ENCODE data around the gene XG.
A peak's percentile ranks its signal among the peaks of the same experiment; 100 is the strongest.
"Not testable (repeated sequence)": the region's sequence is repeated elsewhere in the genome, so short reads cannot be mapped to it uniquely, and the experiment has no call there.

The XG gene

GRCh38 chrX:2781698-2782097, 29.9 kb downstream of the XG start:
- no peak for DNase-seq

GRCh38 chrX:2782171-2782570, 30.3 kb downstream of the XG start:
- no peak for DNase-seq

- DNase-seq: no peak
These were observed 30.9 kb downstream of the XG start for GRCh38 chrX:2782778-2783177.

- DNase-seq: no peak
These were observed 32.2 kb downstream of the XG start for GRCh38 chrX:2784026-2784425.

- DNase-seq: no peak
These were observed 33.7 kb downstream of the XG start for GRCh38 chrX:2785538-2785937.

GRCh38 chrX:2788980-2789379, 37.1 kb downstream of the XG start:
- no peak for DNase-seq

GRCh38 chrX:2789569-2789968, 37.7 kb downstream of the XG start:
- no peak for DNase-seq

- DNase-seq: no peak
These were observed 41.9 kb downstream of the XG start for GRCh38 chrX:2793752-2794151.

- DNase-seq: no peak
These were observed 42.5 kb downstream of the XG start for GRCh38 chrX:2794336-2794735.

GRCh38 chrX:2796808-2797207, 45.0 kb downstream of the XG start:
- peak; percentile 2 to 35 for DNase-seq

GRCh38 chrX:2799369-2799768, 47.5 kb downstream of the XG start:
- DNase-seq: no peak

GRCh38 chrX:2799980-2800379, 48.1 kb downstream of the XG start:
- not testable (repeated sequence) for DNase-seq

- DNase-seq: no peak
These were observed 49.4 kb downstream of the XG start for GRCh38 chrX:2801223-2801622.

- not testable (repeated sequence) for DNase-seq
These were observed 50.7 kb downstream of the XG start for GRCh38 chrX:2802376-2803090.

- DNase-seq: not testable (repeated sequence)
These were observed 51.6 kb downstream of the XG start for GRCh38 chrX:2803486-2803885.

GRCh38 chrX:2804106-2804843, 52.4 kb downstream of the XG start:
- DNase-seq: not testable (repeated sequence)

GRCh38 chrX:2804858-2805257, 53.0 kb downstream of the XG start:
- not testable (repeated sequence) for DNase-seq

- no peak for DNase-seq
These were observed 59.4 kb downstream of the XG start for GRCh38 chrX:2811271-2811670.

- DNase-seq: peak; percentile 4 to 50
These were observed 60.5 kb downstream of the XG start for GRCh38 chrX:2812161-2812907.

GRCh38 chrX:2817036-2817435, 65.2 kb downstream of the XG start:
- DNase-seq: no peak

GRCh38 chrX:2819345-2820135, 67.7 kb downstream of the XG start:
- DNase-seq: peak in 1 of 2 donors; percentile 18

GRCh38 chrX:2820136-2820771, 68.4 kb downstream of the XG start:
- no peak for DNase-seq
